ENCODE measurements around the gene CRACDL.
"Not testable (repeated sequence)": the region's sequence is repeated elsewhere in the genome, so short reads cannot be mapped to it uniquely, and the experiment has no call there.

The CRACDL gene

DNA sequence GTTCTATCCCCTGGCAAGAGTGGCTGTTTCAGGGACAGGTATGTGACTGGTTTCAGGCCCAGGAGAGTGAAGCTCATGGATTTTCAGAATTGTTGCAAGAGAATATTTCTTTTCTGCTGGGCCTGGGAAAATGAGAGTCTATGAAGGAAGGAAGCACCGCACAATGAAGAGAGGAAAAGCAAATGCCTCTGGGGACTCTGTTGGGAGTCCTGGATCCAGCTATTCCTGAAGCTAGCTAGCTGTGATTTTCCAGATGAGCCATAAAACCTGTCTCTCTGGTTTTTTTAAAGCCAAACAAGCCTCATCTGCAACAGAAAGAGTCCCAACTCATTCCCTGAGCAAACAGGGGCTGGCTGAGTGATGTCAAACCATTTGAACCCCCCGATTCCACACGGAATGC lies 53.7 kb downstream of the CRACDL start:
- no peak for DNase-seq

DNA sequence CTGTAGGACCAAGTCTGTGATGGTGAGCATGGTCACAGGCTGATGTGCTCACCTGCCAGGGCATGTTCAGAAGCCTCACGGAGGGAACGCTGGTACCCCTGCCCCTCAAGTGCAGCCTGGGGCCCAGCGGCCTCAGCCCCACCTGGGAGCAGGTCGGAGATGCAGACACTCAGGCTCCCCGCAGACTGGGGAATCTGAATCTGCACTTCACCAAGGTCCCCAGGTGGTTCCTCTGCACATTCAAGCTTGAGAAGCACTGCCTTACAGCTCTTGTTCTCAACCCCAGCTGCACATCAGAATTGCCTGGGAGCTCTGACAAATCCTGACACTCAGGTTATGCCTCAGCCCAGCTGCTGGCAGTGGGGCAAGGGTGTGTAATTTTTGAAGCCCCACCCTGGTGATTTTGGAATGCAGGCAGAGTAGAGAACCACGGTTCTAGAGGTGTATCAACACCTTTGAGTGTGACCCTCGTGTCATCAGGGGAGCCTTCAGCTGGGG lies 54.8 kb downstream of the CRACDL start:
- DNase-seq, result no peak

DNA sequence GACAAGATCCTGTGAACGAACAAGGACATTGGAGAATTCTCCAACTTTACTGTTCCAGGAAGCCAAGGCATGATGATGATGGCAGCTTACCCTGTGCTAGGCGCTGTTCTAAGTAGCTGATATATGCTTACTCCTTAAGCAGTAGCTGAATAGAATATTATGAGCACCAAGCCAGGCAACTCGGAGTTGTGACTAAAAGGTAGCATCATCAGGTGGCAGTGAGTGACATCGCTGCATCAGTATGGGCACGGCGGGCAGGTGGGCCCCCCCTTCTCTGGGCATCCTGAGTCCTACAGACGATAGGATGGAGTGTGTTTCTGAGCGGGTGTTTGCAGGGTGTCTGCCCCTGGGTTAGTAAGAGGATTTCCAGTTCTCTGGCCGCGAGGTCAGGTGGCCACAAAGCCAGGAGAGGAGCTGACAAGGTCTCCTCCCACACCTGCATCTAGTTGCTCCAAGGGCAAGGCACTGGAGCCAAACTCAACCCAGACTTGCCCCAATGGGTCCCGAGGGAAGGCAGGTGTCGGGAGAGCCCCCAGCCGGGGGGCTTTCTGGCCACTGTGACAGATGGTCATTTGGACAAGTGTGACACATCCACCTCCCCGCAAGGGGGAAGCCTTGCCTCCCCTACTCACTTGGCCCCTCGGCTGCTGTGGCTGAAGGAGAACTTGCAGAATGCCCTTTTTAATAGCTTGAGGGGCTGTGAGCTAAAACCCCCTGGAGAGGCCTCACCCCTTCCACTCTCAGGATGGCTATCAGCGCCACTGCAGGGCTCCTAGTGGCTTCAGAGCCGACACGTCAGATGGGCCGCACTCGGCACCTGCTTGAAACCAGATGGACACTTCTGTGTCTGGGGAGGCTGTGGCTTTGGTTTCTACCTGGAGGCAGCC lies 55.5 kb downstream of the CRACDL start:
- DNase-seq, result no peak

DNA sequence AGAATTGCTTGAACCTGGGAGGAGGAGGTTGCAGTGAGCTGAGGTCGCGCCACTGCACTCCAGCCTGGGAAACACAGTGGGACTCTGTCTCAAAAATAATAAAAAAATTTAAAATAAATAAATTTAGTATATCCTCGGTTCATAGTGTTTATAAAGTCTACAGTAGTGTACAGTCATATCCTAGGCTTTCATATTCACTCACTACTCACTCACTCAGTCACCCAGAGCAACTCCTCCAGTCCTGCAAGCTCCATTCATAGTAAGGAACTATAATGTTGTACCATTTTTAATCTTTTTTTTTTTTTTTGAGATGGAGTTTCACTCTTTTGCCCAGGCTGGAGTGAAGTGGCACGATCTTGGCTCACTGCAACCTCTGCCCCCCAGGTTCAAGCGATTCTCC lies 58.4 kb downstream of the CRACDL start:
- DNase-seq, result not testable (repeated sequence)

DNA sequence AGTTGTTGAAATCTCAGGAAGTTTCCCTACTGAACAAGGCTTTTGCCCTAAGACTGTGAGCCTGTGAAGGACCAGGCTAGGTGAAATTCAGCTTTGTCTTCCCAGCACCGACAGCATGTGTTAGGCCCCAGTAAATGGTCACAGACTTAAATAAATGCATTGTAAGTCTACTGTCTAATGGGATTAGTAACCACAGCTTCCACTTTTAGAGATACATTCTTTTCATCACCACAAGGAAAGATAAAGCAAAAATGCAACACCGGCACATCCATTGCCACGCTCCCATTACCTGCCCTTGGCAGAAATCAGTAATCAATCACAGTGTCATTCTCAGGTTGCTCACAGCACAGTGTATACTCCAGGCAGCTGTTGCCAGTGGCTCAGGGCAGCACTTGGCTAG lies 59.3 kb downstream of the CRACDL start:
- DNase-seq, result no peak

DNA sequence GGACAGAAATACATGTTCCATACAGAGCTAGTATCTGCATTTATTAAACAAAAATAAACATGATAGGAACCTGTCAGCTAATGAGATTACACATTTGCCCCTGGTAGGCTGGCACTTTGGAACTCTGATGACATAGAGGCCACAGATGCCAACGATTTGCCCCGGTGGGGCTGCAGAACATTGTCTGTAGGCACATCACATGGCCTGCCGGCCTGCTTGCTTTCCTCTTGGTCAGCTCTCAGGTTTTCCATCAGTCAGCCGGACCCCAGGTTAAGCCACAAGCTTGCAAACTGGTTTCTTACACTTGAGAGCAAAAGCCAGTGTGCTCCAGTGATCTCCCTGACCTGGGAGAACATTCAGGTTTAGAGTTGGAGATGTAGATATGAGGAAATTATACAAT lies 60.3 kb downstream of the CRACDL start:
- DNase-seq, result no peak

DNA sequence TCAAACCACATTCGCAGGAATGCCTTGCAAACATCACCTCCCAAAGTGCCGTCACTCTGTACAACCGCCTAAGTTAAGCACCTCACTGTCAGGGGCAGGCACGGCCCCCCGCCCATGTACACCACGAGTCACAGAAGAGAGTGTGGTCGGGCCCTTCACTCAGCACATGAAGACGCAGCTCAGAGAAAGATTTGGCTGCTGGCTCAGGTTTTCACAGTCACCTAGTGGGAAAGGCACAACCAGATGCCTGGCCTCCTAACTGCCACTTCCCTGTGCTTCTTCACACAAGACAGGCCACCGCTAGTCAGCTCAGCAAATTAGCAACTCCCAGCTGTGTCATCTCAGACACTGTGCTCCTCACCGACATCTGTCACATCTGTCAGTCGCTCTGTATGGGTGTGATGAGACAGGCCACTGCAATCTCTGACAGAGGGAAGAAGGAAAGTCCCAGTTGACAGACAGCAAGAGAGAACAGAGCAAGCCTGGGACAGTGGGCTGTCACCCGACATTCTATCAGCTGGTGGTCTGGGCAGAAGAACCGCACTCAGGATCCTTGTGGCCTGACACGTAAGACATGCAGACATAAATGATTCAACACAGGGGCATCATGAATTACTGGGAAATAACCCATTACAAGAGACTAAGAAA lies 60.8 kb downstream of the CRACDL start:
- no peak for DNase-seq

DNA sequence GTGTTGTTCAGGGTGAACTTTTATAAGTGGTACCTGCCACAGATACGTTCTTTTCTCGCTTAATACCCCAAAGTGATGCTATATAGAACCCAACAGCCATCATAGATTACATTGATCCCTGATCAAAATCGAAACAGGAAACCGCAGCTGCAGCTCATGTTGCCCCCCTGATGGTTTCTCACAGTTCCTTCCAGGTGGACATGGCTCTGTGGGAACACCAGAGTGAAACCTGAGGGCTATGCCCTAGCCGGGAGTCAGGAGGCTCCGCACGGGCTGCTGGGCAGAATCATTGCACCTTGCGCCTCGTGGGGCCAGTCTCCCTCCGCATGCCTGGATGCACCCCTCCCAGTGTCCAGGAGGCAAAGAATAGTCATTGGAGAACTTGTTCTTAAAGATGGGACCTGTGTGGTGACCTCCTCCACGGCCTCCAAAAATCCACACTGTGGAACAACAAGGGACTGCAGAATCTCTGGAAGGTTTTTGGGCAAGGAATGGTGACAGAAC lies 61.8 kb downstream of the CRACDL start:
- no peak for DNase-seq

DNA sequence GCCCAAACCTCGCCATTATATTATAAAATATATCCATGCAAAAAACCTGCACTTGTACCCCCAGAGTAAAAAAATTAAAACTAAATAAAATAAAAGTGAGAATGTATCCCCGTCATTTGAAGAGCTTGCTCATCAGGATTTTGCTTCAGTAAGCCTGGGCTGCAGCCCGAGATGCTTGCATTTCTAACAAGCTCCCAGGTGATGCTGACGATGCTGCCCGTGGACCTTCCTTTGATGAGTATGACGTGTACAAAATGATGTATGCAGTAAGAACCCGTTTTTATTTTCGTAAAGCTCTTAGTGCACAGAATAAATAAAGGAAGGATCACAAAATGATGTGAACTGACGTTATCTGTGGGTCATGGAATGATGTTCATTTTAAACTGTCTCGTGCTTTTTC lies 63.5 kb downstream of the CRACDL start:
- no peak for DNase-seq

DNA sequence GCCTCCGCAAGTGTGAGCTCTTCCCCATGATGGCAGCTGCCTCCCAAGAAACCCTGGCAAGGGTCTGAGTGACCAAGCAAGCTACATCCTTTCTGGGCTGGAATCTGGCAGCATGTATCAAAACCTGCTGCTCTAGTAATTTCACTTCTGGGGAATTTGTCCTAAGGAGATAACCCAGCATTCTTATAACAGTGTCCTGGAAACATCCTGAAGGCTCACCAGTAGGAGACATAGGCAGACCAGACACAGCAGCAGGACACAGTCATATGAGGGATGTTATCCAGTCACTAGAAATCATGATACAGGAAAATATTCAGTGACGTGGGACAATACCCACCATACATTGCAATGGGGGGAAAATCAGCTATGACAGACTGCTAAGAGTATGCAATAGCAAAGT lies 64.5 kb downstream of the CRACDL start:
- no peak for DNase-seq

DNA sequence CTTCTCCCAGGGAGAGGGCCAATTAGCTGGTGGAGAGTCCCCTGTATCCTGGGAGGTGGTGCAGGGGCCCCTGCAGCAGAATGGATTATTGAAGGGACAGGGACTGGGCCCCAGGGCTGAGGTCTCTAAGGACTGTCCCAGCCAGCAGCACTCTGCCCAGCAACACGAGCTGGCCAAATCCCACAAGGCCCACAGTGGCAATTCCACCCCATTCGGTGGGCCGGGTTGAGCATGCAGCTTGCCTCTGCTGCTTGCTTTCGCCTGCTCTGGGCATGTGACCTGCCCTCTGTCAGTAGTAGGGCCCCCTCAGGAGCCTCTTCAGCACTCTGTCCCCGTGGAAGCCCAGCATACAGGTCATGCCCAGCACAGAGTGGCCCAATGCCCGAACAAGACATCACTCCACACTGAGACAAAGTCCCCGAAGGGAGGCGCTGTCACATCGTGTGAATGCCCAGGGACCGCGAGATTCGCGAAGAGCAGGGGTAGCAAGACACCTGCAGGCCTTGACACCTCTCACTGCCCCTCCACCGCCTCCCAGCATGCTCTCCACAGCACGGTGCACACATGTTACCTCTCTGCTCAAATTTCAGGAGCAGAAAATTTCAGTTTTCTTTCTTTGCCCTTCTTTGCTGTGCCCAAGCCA lies 65.4 kb downstream of the CRACDL start:
- DNase-seq, result no peak

DNA sequence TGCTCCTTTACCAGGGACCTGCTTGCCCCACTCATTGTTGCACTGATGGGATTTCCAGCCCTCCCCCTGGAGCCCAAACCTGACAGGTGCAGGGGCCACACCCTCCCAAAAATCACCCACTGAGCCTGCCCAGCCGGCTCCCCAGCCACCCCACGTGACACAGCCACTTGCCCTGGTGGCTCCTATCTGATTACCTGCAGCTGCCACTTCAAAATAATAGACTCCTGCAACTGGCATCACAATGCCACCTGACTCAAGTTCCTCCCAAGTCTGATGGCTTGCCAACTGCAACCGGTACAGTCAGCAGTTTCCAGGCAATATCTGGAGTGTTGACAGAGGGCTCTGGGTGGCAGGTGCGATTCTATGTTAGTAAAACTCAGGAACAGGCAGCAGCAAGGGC lies 66.2 kb downstream of the CRACDL start:
- DNase-seq, result no peak

DNA sequence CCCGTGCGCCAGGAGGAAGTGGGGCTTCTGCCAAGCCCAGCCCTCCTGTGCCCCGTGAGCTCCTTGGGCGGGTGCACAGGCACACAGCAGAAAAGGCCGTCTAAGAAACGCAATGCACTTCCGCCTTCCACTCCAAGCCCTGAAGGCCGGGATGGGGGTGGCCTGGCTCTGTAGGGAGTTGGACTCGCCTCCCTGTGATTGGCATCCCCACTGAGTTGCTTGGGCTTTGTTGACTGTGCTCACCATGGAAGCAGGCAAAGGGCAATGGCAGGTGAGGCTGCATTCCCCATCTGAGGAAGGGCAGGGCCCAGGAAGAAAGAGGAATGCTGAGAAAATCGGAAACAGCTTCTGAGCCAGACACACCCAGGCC lies 66.8 kb downstream of the CRACDL start:
- no peak for DNase-seq

DNA sequence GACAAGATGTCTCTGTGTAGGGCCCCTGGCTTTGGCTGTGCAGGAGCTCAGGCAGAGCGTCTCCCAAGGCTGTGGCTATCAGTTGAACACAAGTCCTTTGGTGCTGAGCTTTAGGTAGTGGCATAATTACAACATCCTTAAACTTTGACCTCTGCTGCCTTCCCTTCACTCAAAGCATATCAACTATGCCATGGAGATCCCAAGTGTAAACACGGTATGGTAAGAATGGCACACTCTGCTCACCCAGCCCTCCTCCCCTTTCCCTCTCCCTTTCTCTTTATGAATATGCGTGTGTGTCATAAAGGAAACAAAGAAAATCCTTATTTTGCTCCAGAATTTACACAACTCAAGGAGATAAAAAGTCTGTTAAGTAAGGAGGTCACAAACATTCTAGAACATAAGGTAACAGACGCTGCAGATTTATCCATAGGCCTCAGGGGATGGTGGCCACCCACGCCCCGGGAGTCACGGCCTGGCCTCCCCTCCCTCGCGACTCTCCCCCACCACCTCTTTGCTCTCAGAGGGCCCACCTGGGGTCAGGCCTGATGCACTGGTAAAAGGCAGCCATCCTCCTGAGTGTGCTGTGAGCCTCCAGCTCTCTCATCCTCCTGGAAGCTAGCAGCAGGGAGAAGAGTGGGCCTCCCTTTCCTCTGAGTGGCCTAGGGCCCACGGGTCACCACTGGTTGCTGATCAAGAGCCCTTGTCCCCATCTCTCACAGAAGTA lies 67.3 kb downstream of the CRACDL start:
- DNase-seq, result no peak

DNA sequence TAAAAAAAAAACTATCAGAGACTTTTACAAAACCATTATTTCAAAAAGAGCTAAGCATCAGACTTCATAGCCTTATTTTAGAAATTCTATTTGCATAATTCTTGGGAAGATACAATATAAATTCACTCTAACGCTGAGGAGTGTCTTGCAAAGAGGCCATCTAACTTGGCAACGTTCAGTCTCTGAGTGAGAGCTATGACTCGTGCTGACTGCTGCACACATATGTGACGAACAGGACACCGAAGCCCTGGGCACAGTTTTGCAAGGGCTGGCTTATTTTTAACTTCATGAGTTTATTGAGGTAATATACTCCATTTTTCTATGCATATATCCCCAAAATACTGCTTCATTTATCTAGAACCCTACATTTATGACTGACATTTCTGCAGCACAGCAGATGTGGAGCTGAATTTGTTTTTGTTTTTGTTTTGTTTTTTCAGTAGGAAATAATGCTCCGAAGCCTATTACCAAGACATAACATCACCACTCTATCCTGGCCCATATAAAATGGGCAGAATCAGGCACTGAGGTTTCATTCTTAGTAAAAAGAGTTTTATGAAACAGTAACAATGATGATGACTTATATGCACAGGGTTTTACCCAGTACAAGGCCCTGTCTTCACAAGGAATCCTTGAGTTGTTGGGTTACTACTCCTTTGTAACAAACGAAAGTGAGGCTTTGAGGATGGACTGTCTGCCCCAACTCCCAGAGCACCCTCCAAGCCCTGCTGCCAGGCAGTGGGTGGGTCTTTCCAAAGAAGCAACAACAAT lies 68.3 kb downstream of the CRACDL start:
- DNase-seq, result no peak

DNA sequence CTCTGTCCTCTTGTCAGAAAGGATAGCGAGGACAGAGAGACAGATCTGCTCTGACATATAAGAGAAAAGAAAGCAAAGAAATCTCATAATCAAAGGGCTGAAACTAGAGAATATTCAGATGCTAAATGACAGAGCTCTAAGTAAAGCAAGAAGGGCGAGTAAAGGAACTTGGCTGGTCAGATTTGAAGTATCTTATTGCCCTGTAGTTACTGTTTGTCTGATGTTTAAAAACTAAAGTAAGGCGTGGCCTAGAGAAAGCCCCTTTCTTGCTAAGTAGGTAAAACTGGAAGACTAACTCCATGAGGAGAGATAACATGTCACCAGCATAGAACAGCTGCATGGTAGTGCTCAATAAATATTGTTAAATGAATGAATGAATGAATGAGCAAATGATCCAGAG lies 70.0 kb downstream of the CRACDL start:
- no peak for DNase-seq

DNA sequence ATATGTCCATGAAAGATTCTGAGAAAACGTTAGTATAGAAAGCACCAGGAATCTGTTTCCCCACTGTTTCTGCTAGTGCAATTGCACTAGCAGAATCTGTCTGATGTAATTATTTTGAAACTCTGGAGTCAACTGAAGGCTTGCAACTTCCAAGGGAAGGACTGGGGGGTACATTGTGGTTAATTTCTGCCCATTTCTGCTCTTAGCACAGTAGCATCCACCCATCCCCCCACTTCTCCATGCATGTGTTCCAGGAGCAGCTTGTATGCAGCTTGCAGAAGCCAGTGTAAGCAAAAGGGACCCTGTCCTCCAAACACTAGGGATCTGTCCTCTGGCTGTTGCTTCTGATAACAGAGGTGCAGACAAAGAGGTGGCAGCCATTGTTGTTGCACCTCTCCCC lies 74.4 kb downstream of the CRACDL start:
- DNase-seq, result no peak

DNA sequence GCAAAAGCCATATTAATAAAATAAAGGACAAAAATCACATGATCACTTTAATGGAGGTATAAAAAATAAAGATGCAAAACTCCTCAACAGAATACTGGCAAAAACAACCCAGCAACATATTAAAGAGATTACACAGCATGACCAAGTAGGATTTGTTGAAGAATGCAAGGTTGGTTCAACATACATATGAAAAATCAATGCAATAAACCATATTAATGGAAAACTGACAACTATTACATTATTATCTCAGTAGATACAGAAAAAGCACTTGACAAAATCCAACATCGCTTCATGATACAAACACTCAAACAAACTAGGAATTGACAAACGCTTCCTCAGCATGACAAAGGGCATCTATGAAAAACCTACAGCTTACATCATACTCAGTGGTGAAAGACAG lies 76.7 kb downstream of the CRACDL start:
- no peak for DNase-seq

DNA sequence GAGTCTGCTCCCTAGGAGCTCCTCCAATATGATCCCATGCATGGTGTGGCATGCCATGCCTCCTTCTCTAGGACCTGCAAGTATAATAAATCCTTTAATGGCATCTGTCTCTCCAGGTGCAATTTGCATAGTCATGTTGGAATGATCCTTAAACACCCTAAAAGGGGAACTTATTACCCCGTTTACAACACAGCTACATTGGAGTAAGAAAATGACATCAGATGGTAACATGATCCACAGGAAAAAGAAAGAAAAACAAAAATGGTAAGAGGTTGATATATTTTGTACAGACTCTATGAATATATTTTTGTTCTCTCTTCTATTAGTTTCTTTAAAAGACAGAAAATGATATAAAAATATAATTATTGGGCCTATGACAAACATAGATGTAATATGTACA lies 79.0 kb downstream of the CRACDL start:
- DNase-seq, result no peak

DNA sequence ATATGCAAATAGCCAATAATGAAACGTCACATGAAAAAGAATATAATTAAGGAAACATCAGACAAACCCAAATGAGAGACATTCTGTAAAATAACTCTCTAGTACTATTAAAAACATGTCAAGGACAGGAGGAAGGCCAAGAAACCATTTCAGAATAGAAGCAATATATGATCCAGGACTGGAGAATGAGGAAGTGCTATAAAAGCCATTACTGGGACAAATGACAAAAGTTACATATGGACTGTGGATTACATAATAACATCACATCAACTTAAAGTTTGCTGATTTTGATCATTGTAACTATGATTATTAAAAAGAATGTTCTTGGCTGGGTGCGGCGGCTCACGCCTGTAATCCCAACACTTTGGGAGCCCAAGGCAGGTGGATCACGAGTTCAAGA lies 81.3 kb downstream of the CRACDL start:
- no peak for DNase-seq

DNA sequence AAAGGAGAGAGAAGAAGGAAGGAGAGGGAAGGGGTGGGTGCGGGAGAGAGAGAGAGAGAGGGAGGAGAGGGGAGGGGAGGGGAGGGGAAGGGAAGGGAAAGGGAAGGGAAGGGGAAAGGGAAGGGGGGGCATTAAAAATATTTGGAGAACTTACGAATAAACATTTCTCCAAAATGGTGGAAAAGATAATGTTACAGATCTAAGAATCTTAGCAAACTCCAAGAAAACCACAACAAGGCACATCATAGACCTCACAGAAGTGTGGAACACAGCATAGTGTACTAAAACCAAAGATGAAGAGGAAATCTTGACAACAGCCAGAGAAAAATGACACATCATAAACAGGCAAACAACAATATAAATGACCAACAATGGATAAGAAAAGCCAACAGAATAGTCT lies 83.1 kb downstream of the CRACDL start:
- no peak for DNase-seq

DNA sequence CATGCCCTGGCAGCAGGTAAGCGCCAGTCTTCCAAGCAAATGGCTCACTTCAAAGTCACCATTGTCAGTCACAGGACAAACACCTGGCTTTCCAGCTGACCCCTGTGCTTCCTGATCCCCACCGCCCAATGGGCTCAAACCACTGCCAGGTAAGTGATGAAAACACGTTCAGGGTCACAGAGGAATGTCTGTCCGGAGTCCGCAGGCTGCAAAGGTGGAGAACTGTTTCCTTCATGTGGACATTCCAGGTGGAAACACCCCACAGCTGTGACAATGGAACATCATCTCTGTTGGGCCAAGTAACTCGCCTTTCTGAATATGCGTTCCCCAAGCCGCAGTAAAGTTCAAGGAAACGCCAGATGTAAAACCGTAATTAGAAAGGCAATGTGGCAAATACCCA lies 86.0 kb downstream of the CRACDL start:
- no peak for DNase-seq

All from activated CD4-positive, alpha-beta T cell treated with anti-CD3 and anti-CD28 coated beads, Interleukin-2, amount 50 U/mL, for 4 hours (primary cell).